ENCODE results near the gene DUSP6. TPM values are rescaled to one million over a fixed set of nuclear protein-coding genes. Genes with fewer than 3 reads are reported as not detected.

Gene DUSP6
- total and polyA plus RNA-seq, 2 of the 13 experiments (the other 11 are each of a cell fraction or from before 2014, with no cell fraction given), result 40.9 to 161 TPM

- TF ChIP-seq BORCS8-MEF2B (CRISPR knock-in tag; IDR thresholded peaks at IDR 0.05) (peak; percentile 71; the same call in 1 of the 2 replicates), MATR3 (CRISPR knock-in tag; IDR thresholded peaks at IDR 0.05) (no peak), MTF1 (CRISPR knock-in tag; IDR thresholded peaks at IDR 0.05) (no peak; the same call in 1 of the 2 replicates), ZNF605 (CRISPR knock-in tag; IDR thresholded peaks at IDR 0.05) (peak; percentile 9), YEATS2 (CRISPR knock-in tag; IDR thresholded peaks at IDR 0.05; ENCODE audit: borderline replicate concordance) (no peak), ZNF441 (CRISPR knock-in tag; IDR thresholded peaks at IDR 0.05; ENCODE audit: borderline replicate concordance) (no peak; the same call in none of the 2 replicates), TCF7L2 (IDR thresholded peaks at IDR 0.05; ENCODE audit: low read depth, low read length) (no peak), FOXJ3 (CRISPR knock-in tag; IDR thresholded peaks at IDR 0.05; ENCODE audit: borderline replicate concordance) (peak; percentile 57; the same call in 1 of the 2 replicates), TARDBP (CRISPR knock-in tag; IDR thresholded peaks at IDR 0.05) (peak; percentile 75), MEIS2 (CRISPR knock-in tag; IDR thresholded peaks at IDR 0.05) (peak; percentile 11; the same call in 1 of the 2 replicates), ZNF496 (CRISPR knock-in tag; IDR thresholded peaks at IDR 0.05; ENCODE audit: insufficient replicate concordance) (no peak), LRRFIP1 (CRISPR knock-in tag; conservative IDR thresholded peaks at IDR 0.05) (no peak), ZNF740 (CRISPR knock-in tag; IDR thresholded peaks at IDR 0.05) (no peak), HHEX (CRISPR knock-in tag; IDR thresholded peaks at IDR 0.05) (no peak), PRDM4 (CRISPR knock-in tag; IDR thresholded peaks at IDR 0.05; ENCODE audit: borderline replicate concordance) (no peak), PBX2 (CRISPR knock-in tag; IDR thresholded peaks at IDR 0.05) (no peak), SKI (IDR thresholded peaks at IDR 0.05; ENCODE audit: partially characterized antibody) (no peak), MBNL3 (CRISPR knock-in tag; conservative IDR thresholded peaks at IDR 0.05) (no peak), MIER2 (CRISPR knock-in tag; IDR thresholded peaks at IDR 0.05) (no peak; the same call in 1 of the 2 replicates), CBX5 (CRISPR knock-in tag; IDR thresholded peaks at IDR 0.05; ENCODE audit: borderline replicate concordance) (no peak), ZFP62 (CRISPR knock-in tag; IDR thresholded peaks at IDR 0.05) (no peak), HIC2 (CRISPR knock-in tag; IDR thresholded peaks at IDR 0.05; ENCODE audit: low read depth) (no peak; the same call in 1 of the 2 replicates)
These were observed 1.7 kb upstream of the DUSP6 start (continued) for GRCh38 chr12:89353823-89354611.
